Hepatocyte (in vitro differentiated cells): ENCODE data around the gene CENPT.

Experiments used
- CTCF ChIP-seq: fragments of 200-600 bp; sonication (generic); IDR thresholded peaks from 2 replicates; pipeline ENCODE4 v1.5.1; 2016; ENCODE audit warnings: antibody characterized with exemption, mild to moderate bottlenecking; ENCODE audit not compliant: poor library complexity
- EZH2 ChIP-seq: fragments of 200-600 bp; sonication (generic); IDR thresholded peaks from 2 replicates; pipeline ENCODE4 v1.6.1; 2016; ENCODE audit warnings: antibody characterized with exemption, mild to moderate bottlenecking, borderline replicate concordance

GRCh38 chr16:67842509-67843342, 4.8 kb downstream of the CENPT start:
- peak; percentile 32 for TF ChIP-seq CTCF
- no peak for TF ChIP-seq EZH2
